ENCODE results near the gene ZBTB46.
A peak's percentile ranks its signal among the peaks of the same experiment; 100 is the strongest.

Gene ZBTB46

DNA sequence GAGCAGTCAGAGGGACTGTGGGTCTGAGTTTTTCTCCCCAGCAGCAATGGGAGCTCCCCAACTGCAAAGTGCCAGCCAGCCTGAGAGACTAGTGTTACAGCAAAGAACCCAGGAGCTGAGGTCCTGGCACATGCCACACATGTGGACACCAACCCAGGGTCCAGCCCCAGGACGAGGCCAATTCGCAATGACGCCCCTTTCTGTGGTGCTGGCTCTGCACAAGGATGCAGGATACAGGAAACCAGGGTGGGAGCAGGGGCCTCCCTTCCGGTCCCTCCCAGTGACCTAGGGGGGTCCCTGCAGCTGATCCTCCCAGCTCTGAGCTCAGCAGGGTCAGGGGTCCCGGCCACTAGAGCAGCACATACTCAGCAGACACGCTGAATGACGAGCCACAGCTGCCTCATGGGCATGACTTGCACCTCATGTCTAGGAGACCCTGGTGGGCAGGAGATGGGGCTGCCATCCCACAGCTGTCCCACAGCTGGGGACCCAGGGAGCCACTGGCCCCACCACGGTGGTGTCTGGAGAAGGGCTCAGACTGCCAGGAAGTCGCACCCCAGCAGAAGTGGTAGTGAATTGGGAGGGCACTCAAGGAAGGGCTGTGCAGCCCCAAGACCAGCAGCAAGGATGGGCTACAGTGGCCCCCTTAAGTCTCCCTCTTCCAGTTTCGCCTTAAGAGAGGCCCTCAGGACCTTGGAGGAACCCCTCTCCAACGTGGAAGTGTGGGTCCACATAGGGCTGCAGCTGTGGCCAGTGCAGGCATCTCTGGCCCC is 126.9 kb downstream of the ZBTB46 start:
- Histone ChIP-seq H3K4me3 (ENCODE audit: low read depth, low read length) (no peak overlapping the region), H3K27ac (ENCODE audit: low read depth, low read length) (no peak overlapping the region), H3K27me3 (ENCODE audit: control insufficient read depth, insufficient read depth, low read length) (no peaks in the 10 kb centered on the region), H3K9me3 (ENCODE audit: control insufficient read depth, insufficient read depth, low read depth, low read length) (no peaks in the 10 kb centered on the region), H3K4me1 (ENCODE audit: control insufficient read depth, insufficient read depth, low read length) (peaks cover 17% of the 10 kb centered on the region), H3K36me3 (ENCODE audit: control insufficient read depth, insufficient read depth, low read length) (peaks cover 34% of the 10 kb centered on the region), H3K9ac (ENCODE audit: low read length) (no peak overlapping the region)

DNA sequence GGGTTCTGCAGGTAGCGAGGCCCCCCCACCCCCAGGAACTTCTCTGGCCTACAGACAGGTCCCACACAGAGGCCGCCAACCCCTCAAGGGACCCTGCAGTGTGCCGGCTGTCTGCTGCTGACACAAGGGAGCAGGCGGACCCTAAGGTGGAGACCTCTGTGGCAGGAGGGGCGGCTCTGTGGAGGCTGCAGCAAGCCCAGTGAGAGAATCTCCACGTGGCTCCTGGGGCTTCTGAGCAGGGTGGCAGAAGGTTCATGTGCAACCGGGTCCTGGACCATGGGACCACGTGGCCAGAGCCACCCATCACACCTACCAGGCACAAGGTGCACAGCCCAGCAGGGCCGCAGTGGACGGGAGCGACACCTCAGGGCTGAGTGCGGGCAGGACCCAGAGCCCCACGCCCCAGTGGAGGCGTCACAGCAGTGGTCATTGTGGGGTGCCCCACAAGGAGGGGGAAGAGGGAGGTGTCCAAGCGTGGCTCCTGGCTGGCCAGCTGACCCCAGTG is 127.5 kb downstream of the ZBTB46 start:
- Histone ChIP-seq H3K9me3 (ENCODE audit: control insufficient read depth, insufficient read depth, low read depth, low read length) (no peaks in the 10 kb centered on the region), H3K4me3 (ENCODE audit: low read depth, low read length) (no peak overlapping the region), H3K27ac (ENCODE audit: low read depth, low read length) (no peak overlapping the region), H3K9ac (ENCODE audit: low read length) (no peak overlapping the region), H3K27me3 (ENCODE audit: control insufficient read depth, insufficient read depth, low read length) (no peaks in the 10 kb centered on the region), H3K4me1 (ENCODE audit: control insufficient read depth, insufficient read depth, low read length) (peaks cover 19% of the 10 kb centered on the region), H3K36me3 (ENCODE audit: control insufficient read depth, insufficient read depth, low read length) (peaks cover 30% of the 10 kb centered on the region)

DNA sequence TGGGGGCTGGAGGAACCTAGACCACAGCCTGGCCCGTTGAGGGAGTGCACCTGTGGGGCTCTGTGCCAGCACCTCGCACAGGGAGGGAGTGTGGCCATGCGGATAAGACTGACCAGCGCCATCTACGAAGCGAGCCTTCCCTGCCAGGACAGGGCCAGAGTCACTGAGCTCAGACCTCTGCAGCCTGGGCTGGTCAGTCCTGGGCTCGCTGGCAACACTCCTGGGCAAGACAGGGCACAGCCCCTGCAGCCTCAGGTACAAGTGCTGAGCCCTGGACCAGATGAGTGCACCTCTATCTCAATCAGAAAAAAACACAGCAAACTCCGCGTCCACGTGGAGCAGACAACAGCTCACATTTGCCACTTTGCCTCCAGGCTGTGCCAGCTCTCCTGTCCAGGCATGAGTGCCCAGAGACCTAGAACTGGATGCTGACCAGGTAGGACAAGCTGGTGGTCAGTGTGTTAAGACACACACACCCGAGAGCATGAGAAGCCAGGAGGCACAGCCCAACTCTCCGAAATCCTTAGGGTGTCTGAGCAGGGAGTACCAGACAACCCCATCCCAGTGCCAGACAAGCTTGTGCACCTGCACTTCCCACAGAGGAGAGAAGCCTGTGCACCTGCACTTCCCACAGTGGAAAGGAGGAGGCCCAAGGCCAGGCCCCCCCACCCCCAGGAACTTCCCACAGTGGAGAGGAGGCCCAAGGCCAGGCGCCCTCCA is 128.2 kb downstream of the ZBTB46 start:
- no peak overlapping the region for H3K27ac ChIP-seq (ENCODE audit: low read depth, low read length)

DNA sequence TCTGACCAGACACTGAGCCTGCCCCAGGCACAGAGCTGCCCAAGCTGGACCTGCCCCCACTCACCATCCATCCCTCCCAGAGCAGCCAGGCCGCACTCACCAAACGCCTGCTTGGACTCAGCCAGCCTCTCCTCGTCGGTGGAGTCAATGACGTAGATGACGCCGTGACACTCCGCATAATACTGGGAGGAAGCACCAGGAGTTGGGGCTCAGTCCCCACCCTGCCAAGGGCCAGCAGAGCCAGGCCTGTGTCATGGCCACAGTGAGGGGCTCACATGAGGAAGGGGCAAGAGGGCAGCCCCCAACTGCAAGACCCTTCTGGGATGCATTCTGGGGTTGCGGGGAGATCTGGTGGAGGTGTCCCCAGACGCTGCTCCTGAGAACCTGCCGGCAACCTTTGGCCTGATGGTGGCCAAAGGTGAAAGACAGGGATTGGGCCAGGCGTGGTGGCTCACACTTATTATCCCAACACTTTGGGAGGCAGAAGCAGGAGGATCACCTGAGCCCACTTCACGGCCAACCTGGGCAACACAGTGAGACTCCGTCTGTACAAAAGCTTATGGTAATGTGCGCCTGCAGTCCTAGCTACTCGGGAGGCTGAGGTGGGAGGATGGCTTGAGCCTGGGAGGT is 128.9 kb downstream of the ZBTB46 start:
- H3K9ac ChIP-seq (ENCODE audit: low read length): no peak overlapping the region
- peaks cover 25% of the 10 kb centered on the region for H3K4me1 ChIP-seq (ENCODE audit: control insufficient read depth, insufficient read depth, low read length)
- H3K27ac ChIP-seq (ENCODE audit: low read depth, low read length): no peak overlapping the region
- no peaks in the 10 kb centered on the region for H3K27me3 ChIP-seq (ENCODE audit: control insufficient read depth, insufficient read depth, low read length)
- no peak overlapping the region for H3K4me3 ChIP-seq (ENCODE audit: low read depth, low read length)
- H3K9me3 ChIP-seq (ENCODE audit: control insufficient read depth, insufficient read depth, low read depth, low read length): no peaks in the 10 kb centered on the region
- peaks cover 30% of the 10 kb centered on the region for H3K36me3 ChIP-seq (ENCODE audit: control insufficient read depth, insufficient read depth, low read length)

More for the DNA sequence above, 128.2 kb downstream of the ZBTB46 start:
- no peak overlapping the region for H3K9ac ChIP-seq (ENCODE audit: low read length)
- H3K4me3 ChIP-seq (ENCODE audit: low read depth, low read length): no peak overlapping the region
- peaks cover 19% of the 10 kb centered on the region for H3K4me1 ChIP-seq (ENCODE audit: control insufficient read depth, insufficient read depth, low read length)
- peaks cover 30% of the 10 kb centered on the region for H3K36me3 ChIP-seq (ENCODE audit: control insufficient read depth, insufficient read depth, low read length)
- H3K9me3 ChIP-seq (ENCODE audit: control insufficient read depth, insufficient read depth, low read depth, low read length): no peaks in the 10 kb centered on the region
- no peaks in the 10 kb centered on the region for H3K27me3 ChIP-seq (ENCODE audit: control insufficient read depth, insufficient read depth, low read length)

DNA sequence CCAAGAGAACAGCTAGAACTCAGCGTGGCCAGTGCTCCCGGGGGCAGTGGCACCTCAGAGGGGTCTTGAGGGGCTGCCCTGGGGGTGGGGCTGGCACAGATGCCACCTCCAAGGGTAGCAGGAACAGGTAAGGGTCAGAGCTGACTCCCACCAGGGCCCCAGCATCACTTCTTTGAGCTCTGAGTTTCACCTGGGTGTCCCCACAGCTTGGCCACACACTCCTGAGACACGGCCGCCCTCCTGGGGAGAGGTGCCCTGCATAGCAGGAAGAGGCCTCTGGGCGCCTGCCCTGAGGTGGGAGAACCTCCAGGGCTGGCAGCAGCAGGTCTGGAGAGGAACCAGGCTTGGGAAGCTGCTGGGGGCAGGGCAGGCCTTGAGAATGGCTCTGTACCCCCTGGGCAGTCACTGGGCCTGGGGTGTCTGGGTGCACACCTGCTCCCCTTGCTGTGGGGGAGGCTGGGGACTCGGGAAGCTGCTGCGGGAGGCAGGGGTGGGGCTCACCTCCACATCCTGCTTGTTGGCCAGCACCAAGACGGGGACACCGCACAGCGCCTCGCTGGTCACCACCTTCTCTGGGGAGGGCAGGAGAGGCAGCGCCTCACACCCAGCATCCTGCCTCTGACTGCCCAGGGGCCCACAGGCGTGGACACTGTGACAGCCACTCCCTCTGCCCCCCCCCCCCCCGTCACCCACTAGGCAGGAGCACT is 129.6 kb downstream of the ZBTB46 start:
- Histone ChIP-seq H3K9me3 (ENCODE audit: control insufficient read depth, insufficient read depth, low read depth, low read length) (no peaks in the 10 kb centered on the region), H3K27ac (ENCODE audit: low read depth, low read length) (no peak overlapping the region), H3K4me3 (ENCODE audit: low read depth, low read length) (no peak overlapping the region), H3K9ac (ENCODE audit: low read length) (no peak overlapping the region), H3K4me1 (ENCODE audit: control insufficient read depth, insufficient read depth, low read length) (peaks cover 30% of the 10 kb centered on the region), H3K27me3 (ENCODE audit: control insufficient read depth, insufficient read depth, low read length) (no peaks in the 10 kb centered on the region), H3K36me3 (ENCODE audit: control insufficient read depth, insufficient read depth, low read length) (peaks cover 29% of the 10 kb centered on the region)

DNA sequence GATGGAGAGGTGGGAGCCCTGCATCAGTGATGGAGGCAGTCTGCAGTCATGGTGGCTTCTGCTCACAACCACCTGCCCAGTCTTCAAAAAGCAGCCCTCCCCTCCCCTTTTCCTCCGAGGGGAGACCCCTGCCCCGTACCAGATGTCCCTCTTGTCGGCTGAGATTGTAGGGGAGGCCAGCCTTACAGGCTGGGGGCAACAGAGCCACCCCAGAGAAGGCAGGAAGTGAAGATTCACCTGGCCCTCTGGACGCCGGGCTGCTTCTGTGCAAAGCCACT is 130.1 kb downstream of the ZBTB46 start:
- Histone ChIP-seq H3K27me3 (ENCODE audit: control insufficient read depth, insufficient read depth, low read length) (no peaks in the 10 kb centered on the region), H3K27ac (ENCODE audit: low read depth, low read length) (no peak overlapping the region), H3K4me1 (ENCODE audit: control insufficient read depth, insufficient read depth, low read length) (peaks cover 30% of the 10 kb centered on the region), H3K9ac (ENCODE audit: low read length) (no peak overlapping the region), H3K9me3 (ENCODE audit: control insufficient read depth, insufficient read depth, low read depth, low read length) (no peaks in the 10 kb centered on the region), H3K36me3 (ENCODE audit: control insufficient read depth, insufficient read depth, low read length) (peaks cover 24% of the 10 kb centered on the region), H3K4me3 (ENCODE audit: low read depth, low read length) (no peak overlapping the region)

DNA sequence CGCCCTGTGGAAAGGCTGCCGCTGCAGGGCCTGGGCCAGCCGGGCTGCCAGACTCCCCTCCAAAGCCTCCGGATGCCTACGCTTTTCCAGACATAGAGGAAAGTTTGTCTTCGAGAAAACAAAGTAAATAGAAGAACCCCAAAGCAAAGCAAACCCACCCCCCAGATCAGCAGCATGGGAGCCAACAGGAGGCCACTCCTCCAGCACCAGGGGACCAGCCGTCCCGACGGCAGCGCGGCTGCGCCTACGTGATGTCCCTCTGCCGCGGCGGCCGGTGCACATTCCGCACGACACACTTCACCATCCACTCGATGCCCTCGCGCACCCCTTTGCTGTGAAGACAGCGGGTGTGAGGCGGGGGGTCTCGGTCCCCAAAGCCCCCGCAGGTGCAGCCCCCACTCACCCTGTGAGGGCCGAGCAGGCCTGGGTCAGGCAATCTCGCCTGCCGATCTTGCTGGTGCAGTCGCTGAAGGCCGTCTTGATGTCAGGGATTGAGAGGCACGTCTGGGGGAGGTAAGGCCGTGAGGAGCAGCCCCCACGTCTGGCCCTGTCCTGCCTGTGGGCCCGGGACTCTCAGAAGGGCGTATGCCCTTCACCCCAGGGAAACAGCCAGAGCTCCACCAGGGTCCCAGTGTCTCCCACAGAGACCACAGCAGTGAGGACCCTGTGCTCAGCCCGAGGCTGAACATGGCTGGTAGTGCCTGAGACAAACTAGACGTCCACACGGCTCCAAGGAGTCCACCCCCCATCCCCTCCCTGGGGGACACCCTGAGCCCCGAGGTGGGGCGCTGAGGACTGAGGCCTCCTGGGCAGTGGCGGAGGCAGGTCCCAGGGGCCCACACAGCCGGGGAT is 130.6 kb downstream of the ZBTB46 start:
- H3K4me3 ChIP-seq (ENCODE audit: low read depth, low read length): no peak overlapping the region
- no peak overlapping the region for H3K9ac ChIP-seq (ENCODE audit: low read length)
- no peak overlapping the region for H3K27ac ChIP-seq (ENCODE audit: low read depth, low read length)
- H3K36me3 ChIP-seq (ENCODE audit: control insufficient read depth, insufficient read depth, low read length): peaks cover 18% of the 10 kb centered on the region
- H3K9me3 ChIP-seq (ENCODE audit: control insufficient read depth, insufficient read depth, low read depth, low read length): no peaks in the 10 kb centered on the region
- no peaks in the 10 kb centered on the region for H3K27me3 ChIP-seq (ENCODE audit: control insufficient read depth, insufficient read depth, low read length)
- peaks cover 32% of the 10 kb centered on the region for H3K4me1 ChIP-seq (ENCODE audit: control insufficient read depth, insufficient read depth, low read length)

DNA sequence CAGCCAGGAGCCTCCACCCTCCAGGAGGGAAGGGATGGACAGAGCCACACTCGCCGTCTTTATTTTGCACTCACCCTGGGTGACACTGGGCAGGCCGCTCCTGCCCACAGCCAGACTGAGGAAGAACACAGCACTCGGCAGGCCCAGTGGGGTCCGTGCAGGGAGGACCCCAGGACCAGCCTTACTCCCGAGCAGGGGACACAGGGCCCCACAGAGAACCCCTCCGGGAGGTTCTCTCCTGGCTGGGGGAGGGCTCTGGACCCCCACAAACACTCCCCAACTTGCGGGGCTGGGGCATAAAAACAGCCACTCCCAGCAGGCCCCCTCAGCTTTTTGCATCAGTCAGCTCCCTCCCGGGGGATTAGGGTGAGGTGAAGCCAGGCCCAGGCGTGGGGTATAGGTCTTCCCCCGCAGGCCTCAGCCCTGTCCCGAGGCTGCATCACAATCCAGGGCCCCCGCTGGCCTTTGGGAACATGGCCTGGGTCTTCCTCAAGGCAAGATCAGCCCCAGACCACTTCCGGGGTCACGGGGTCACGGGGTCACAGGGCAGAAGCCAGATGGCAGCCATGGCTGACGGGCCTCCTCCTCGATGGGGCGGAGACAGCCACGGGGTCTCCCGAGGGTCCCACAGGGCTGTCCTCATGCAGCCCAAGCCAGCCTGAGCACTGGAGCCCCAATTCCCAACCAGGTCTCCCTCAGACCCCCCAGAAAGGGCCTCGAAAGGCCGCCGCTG is 131.4 kb downstream of the ZBTB46 start:
- Histone ChIP-seq H3K27ac (ENCODE audit: low read depth, low read length) (0 out of 2 replicates have a peak overlapping the region, but pooled peaks have one; percentile 57), H3K4me3 (ENCODE audit: low read depth, low read length) (no peak overlapping the region), H3K27me3 (ENCODE audit: control insufficient read depth, insufficient read depth, low read length) (no peaks in the 10 kb centered on the region), H3K36me3 (ENCODE audit: control insufficient read depth, insufficient read depth, low read length) (peaks cover 10% of the 10 kb centered on the region), H3K4me1 (ENCODE audit: control insufficient read depth, insufficient read depth, low read length) (peaks cover 32% of the 10 kb centered on the region), H3K9me3 (ENCODE audit: control insufficient read depth, insufficient read depth, low read depth, low read length) (no peaks in the 10 kb centered on the region), H3K9ac (ENCODE audit: low read length) (peak overlapping the region; percentile 25)

DNA sequence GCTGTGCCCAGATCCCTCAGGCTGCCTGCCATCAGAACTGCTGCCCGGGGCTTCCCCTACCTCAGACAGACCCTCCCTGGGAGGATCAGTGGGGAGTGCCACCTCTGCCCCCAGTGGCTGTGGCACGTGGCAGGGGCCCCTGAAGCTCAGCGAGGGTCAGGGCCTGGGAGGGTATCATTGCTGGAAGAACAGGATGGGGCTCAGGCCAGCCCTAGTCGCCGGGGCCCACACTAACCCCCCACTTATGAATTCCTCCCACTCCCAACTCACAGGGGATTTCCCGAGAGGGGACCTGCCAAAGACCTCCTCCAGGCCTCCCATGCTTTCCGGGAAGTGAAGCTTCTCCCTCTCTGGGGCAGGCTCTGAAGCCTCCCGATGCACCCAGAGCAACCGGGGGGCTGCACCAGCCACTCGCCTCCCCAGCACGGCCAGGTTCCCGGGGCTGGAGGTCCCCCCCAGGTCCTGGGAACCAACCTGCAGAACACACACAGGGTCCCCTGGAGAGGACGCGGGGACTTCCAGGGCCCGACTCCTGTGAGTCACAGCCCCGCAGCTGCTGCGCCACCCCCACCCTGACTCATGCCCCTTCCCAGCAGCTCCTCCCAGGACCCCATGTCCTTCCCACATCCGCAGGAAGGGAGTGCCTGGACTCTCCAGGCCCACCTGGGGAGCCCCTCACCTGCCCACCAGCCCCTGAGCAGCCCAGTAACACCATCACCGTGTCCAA is 132.2 kb downstream of the ZBTB46 start:
- no peak overlapping the region for H3K4me3 ChIP-seq (ENCODE audit: low read depth, low read length)
- peak overlapping the region; percentile 68; the same call in 1 of the 2 replicates for H3K27ac ChIP-seq (ENCODE audit: low read depth, low read length)
- peaks cover 32% of the 10 kb centered on the region for H3K4me1 ChIP-seq (ENCODE audit: control insufficient read depth, insufficient read depth, low read length)
- peaks cover 7% of the 10 kb centered on the region; the same call in 1 of the 2 replicates for H3K36me3 ChIP-seq (ENCODE audit: control insufficient read depth, insufficient read depth, low read length)
- peak overlapping the region; percentile 25 for H3K9ac ChIP-seq (ENCODE audit: low read length)
- H3K9me3 ChIP-seq (ENCODE audit: control insufficient read depth, insufficient read depth, low read depth, low read length): no peaks in the 10 kb centered on the region
- no peaks in the 10 kb centered on the region for H3K27me3 ChIP-seq (ENCODE audit: control insufficient read depth, insufficient read depth, low read length)

All from HUES6 (cell line).